ENCODE data around the gene IL31.

GRCh38 chr12:122124370-122124769, 49.7 kb downstream of the IL31 start:
- TF ChIP-seq POLR2A (IDR thresholded peaks at IDR 0.05) (no peak), CTCF (IDR thresholded peaks at IDR 0.05) (no peak)

Data from stomach (tissue), 4 donors.